ENCODE data around the gene SCD5.

DNA sequence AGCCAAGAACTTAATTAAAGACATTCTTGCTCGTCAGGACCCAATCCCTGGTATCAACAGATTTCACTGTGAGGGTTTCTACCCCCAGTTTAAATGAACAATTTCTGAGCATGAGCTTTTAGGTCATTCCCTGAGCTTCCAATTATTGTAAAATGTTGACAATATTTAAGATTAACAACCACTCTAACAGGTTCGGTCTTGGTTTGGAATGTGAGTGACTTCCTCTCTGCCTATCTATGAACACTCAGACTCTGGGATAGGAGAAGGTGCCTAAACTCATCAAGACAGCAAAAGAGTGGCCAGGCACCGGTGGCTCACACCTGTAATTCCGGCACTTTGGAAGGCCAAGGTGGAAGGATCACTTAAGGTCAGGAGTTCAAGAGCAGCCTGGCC is 153.9 kb downstream of the SCD5 start:
- TF ChIP-seq, protein P1, sequence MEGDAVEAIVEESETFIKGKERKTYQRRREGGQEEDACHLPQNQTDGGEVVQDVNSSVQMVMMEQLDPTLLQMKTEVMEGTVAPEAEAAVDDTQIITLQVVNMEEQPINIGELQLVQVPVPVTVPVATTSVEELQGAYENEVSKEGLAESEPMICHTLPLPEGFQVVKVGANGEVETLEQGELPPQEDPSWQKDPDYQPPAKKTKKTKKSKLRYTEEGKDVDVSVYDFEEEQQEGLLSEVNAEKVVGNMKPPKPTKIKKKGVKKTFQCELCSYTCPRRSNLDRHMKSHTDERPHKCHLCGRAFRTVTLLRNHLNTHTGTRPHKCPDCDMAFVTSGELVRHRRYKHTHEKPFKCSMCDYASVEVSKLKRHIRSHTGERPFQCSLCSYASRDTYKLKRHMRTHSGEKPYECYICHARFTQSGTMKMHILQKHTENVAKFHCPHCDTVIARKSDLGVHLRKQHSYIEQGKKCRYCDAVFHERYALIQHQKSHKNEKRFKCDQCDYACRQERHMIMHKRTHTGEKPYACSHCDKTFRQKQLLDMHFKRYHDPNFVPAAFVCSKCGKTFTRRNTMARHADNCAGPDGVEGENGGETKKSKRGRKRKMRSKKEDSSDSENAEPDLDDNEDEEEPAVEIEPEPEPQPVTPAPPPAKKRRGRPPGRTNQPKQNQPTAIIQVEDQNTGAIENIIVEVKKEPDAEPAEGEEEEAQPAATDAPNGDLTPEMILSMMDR (IDR thresholded peaks at IDR 0.05; ENCODE audit: insufficient read depth, low read length), result no peak
- TF ChIP-seq, protein P2, sequence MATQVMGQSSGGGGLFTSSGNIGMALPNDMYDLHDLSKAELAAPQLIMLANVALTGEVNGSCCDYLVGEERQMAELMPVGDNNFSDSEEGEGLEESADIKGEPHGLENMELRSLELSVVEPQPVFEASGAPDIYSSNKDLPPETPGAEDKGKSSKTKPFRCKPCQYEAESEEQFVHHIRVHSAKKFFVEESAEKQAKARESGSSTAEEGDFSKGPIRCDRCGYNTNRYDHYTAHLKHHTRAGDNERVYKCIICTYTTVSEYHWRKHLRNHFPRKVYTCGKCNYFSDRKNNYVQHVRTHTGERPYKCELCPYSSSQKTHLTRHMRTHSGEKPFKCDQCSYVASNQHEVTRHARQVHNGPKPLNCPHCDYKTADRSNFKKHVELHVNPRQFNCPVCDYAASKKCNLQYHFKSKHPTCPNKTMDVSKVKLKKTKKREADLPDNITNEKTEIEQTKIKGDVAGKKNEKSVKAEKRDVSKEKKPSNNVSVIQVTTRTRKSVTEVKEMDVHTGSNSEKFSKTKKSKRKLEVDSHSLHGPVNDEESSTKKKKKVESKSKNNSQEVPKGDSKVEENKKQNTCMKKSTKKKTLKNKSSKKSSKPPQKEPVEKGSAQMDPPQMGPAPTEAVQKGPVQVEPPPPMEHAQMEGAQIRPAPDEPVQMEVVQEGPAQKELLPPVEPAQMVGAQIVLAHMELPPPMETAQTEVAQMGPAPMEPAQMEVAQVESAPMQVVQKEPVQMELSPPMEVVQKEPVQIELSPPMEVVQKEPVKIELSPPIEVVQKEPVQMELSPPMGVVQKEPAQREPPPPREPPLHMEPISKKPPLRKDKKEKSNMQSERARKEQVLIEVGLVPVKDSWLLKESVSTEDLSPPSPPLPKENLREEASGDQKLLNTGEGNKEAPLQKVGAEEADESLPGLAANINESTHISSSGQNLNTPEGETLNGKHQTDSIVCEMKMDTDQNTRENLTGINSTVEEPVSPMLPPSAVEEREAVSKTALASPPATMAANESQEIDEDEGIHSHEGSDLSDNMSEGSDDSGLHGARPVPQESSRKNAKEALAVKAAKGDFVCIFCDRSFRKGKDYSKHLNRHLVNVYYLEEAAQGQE (IDR thresholded peaks at IDR 0.05; ENCODE audit: insufficient replicate concordance, low read depth), result no peak
- TF ChIP-seq POLR2AphosphoS5 (IDR thresholded peaks at IDR 0.05; ENCODE audit: low read depth), result no peak

All from HL-60 (cell line).